Large intestine (tissue), 3 donors: ENCODE results near the gene SLC38A10. TPM values are rescaled to one million over a fixed set of nuclear protein-coding genes. Genes with fewer than 3 reads are reported as not detected.

Source experiments
- DNase-seq, 2 donors: peaks; one replicate each; pipeline versions ENCODE4 v3.0.0 to v3.0.0-alpha.2; 2013
- H3K27ac ChIP-seq: one replicate; pipeline ENCODE4 v1.5.1; 2013; ENCODE audit warnings: low read length
- H3K27me3 ChIP-seq: 2 replicates; pipeline ENCODE4 v1.6.1; 2013; ENCODE audit warnings: low read length; ENCODE audit not compliant: control insufficient read depth, insufficient read depth
- H3K36me3 ChIP-seq: 2 replicates; pipeline ENCODE4 v1.6.1; 2013; ENCODE audit warnings: low read length; ENCODE audit not compliant: control insufficient read depth, insufficient read depth
- H3K4me1 ChIP-seq: one replicate; pipeline ENCODE4 v1.6.1; 2013; ENCODE audit warnings: low read length; ENCODE audit not compliant: control insufficient read depth, insufficient read depth
- H3K4me3 ChIP-seq: one replicate; pipeline ENCODE4 v1.5.1; 2013; ENCODE audit warnings: low read length
- H3K9me3 ChIP-seq: one replicate; pipeline ENCODE4 v1.6.1; 2013; ENCODE audit warnings: mild to moderate bottlenecking, low read depth, low read length, moderate library complexity; ENCODE audit not compliant: control insufficient read depth
- WGBS: methylation state at CpG from one replicate; pipeline ENCODE4 v1.1.5; 2013; ENCODE audit warnings: low lambda C conversion rate; ENCODE audit not compliant: insufficient coverage; 5-methylcytosine and 5-hydroxymethylcytosine counted together
- polyA plus RNA-seq: library from polyadenylated mRNA; unstranded; fragments of 120-200 nt; gene quantifications from one replicate; pipeline ENCODE4 v1.2.1, GENCODE V29; 2013

The SLC38A10 gene
- polyA plus RNA-seq, 1 donor: 86.5 TPM

DNA sequence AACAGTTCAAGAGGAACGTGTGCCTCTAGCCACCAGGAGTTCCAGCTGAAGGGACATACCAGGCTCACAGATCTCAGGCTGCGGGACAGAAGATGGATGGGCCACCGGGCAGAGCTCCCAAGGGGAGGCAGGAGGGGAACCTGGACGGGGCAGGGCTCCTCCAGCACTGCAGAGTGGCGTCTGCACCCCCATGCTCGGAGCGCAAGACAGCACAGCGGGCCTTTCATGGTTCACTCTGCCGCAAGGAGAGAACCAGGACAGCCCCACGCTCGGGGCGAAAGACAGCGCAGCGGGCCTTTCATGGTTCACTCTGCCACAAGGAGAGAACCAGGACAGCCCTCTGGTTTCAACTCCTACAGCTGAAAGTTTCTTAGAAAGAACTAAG lies 20.6 kb downstream of the SLC38A10 start:
- H3K4me1 ChIP-seq: peaks cover 7% of the 10 kb centered on the region
- WGBS: no CpG with 5 or more reads among the region's 14 CpGs
- no peaks in the 10 kb centered on the region for H3K27me3 ChIP-seq
- no peak overlapping the region for H3K27ac ChIP-seq
- no peaks in the 10 kb centered on the region for H3K9me3 ChIP-seq
- no peak overlapping the region for H3K4me3 ChIP-seq
- peaks cover 73% of the 10 kb centered on the region for H3K36me3 ChIP-seq
- no peak for DNase-seq

- Histone ChIP-seq H3K27ac (no peak overlapping the region), H3K27me3 (no peaks in the 10 kb centered on the region), H3K9me3 (no peaks in the 10 kb centered on the region), H3K36me3 (peaks cover 71% of the 10 kb centered on the region), H3K4me1 (peaks cover 7% of the 10 kb centered on the region), H3K4me3 (no peak overlapping the region)
- DNase-seq: no peak
- no CpG with 5 or more reads among the region's 31 CpGs for WGBS
Observed at GRCh38 chr17:81273698-81274470, 21.2 kb downstream of the SLC38A10 start.

DNA sequence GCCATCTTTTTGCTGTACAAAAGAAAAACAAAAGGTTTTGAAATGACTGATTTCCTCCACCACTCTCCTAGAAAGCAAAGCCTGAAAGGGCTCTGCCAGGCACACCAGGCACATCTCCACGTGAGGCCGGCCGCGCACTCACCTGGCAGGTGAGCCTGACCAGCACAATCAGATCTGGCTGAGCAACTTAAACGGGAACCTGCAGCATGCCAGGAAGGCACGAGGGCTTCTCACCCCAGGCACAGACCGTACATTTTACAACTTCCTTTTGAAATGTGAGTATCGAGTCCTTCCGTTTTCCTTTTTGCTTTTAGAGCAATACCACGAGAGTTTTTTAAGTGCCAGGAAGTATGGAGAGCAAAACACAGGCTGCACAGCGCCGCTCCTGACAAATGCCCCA lies 22.5 kb downstream of the SLC38A10 start:
- Histone ChIP-seq H3K9me3 (no peaks in the 10 kb centered on the region), H3K36me3 (peaks cover 71% of the 10 kb centered on the region), H3K27me3 (no peaks in the 10 kb centered on the region), H3K4me1 (peaks cover 6% of the 10 kb centered on the region), H3K4me3 (no peak overlapping the region), H3K27ac (no peak overlapping the region)
- DNase-seq: no peak
- 80% methylated on average over 1 of the region's 12 CpGs for WGBS

DNA sequence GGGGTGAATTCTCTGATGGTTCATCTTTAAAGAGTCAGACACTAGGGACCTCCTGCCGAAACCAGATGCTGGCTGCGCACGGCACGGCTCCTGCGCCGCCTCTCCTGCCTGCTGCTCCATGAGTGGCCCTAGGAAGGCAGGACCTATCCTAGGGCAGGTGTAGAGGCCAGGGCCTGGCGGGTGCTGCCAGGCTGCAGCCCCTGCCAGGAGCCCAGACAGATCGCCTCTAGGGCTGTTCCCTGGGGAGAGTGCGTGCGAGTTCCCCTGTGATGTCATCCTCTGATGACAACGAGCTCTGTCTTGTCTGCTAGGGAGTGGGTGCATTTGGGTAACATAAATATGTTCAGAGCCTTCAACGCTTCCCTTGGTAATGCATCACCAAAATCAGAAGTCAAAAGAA lies 23.9 kb downstream of the SLC38A10 start:
- H3K36me3 ChIP-seq: peaks cover 70% of the 10 kb centered on the region
- no peak overlapping the region for H3K4me3 ChIP-seq
- no peak for DNase-seq
- H3K4me1 ChIP-seq: no peaks in the 10 kb centered on the region
- H3K27me3 ChIP-seq: no peaks in the 10 kb centered on the region
- H3K9me3 ChIP-seq: no peaks in the 10 kb centered on the region
- no CpG with 5 or more reads among the region's 12 CpGs for WGBS
- H3K27ac ChIP-seq: no peak overlapping the region

GRCh38 chr17:81270279-81270678 lies 24.8 kb downstream of the SLC38A10 start:
- Histone ChIP-seq H3K27ac (no peak overlapping the region), H3K9me3 (no peaks in the 10 kb centered on the region), H3K36me3 (peaks cover 70% of the 10 kb centered on the region), H3K4me3 (no peak overlapping the region), H3K4me1 (no peaks in the 10 kb centered on the region), H3K27me3 (no peaks in the 10 kb centered on the region)
- WGBS: 100% methylated on average over 1 of the region's 18 CpGs
- no peak for DNase-seq

- Histone ChIP-seq H3K36me3 (peaks cover 68% of the 10 kb centered on the region), H3K4me1 (no peaks in the 10 kb centered on the region), H3K9me3 (no peaks in the 10 kb centered on the region), H3K27me3 (no peaks in the 10 kb centered on the region), H3K27ac (no peak overlapping the region), H3K4me3 (no peak overlapping the region)
- WGBS: no CpG with 5 or more reads among the region's 6 CpGs
- DNase-seq: no peak
Observed at GRCh38 chr17:81267390-81268067, 27.6 kb downstream of the SLC38A10 start.

DNA sequence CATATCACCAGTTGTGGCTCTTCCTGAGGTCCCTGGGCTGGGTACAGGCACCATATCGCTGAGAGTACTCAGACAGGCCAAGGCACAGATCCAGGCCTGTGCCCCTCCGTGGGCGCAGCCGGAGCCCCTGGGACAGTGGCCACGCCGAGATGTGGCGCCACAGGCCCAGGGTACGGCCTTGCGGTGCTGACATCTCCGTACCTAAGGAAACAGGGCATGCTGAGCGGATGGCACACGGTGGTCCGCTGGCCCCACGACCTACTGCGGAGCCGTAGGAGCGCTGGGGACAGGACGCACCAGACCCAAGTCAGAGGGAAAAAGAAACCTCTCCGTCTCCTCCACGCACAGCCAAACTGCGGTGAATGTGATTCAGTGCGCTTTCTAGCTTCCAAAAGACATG lies 29.5 kb downstream of the SLC38A10 start:
- Histone ChIP-seq H3K27me3 (no peaks in the 10 kb centered on the region), H3K27ac (no peak overlapping the region), H3K9me3 (no peaks in the 10 kb centered on the region), H3K36me3 (peaks cover 75% of the 10 kb centered on the region), H3K4me1 (no peaks in the 10 kb centered on the region), H3K4me3 (no peak overlapping the region)
- DNase-seq: no peak
- WGBS: no CpG with 5 or more reads among the region's 22 CpGs

GRCh38 chr17:81264640-81265039 lies 30.5 kb downstream of the SLC38A10 start:
- DNase-seq: no peak
- no peak overlapping the region for H3K4me3 ChIP-seq
- peaks cover 76% of the 10 kb centered on the region for H3K36me3 ChIP-seq
- no peaks in the 10 kb centered on the region for H3K9me3 ChIP-seq
- no CpG with 5 or more reads among the region's 12 CpGs for WGBS
- H3K4me1 ChIP-seq: no peaks in the 10 kb centered on the region
- H3K27ac ChIP-seq: no peak overlapping the region
- no peaks in the 10 kb centered on the region for H3K27me3 ChIP-seq

DNA sequence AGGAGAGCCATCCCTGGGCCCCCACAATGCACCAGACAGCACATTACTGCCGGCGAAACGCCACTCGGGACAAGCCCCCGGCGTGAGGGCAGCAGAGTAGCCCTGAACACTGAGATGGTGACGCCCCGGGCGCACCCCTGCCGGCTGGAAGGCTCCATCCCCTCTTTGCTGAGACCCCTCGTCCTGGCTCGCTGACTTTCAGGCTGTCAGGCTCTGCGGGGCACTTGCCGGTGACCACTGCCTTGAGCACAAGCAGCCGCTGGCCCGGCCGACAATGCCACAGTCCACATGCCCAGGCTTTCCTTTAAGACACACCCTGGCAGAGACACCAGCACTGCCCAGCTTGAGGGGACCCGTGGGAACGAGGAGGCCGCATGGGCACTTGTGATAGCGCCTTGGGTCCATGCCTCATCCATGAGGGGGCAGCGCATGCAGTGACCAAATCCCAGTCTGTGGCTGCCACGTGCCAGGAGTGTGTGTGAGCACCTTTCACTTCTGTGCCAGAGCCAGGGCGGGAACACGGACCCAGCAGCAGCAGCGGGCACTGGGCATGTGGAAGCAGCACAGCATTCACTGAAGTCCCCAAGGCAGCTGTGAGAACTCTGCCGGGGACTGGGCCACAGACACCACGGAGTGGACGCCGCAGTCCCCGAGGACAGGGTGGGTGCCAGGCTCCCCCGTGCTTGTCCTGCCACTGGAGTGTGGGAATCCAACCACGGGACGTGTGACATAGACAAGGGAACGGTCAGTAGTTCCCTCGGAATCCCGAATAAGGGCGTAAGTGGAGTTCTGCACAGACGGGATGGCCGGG lies 31.5 kb downstream of the SLC38A10 start:
- no peak overlapping the region for H3K27ac ChIP-seq
- peaks cover 81% of the 10 kb centered on the region for H3K36me3 ChIP-seq
- H3K27me3 ChIP-seq: no peaks in the 10 kb centered on the region
- no peak for DNase-seq
- no peaks in the 10 kb centered on the region for H3K4me1 ChIP-seq
- WGBS: no CpG with 5 or more reads among the region's 40 CpGs
- H3K9me3 ChIP-seq: no peaks in the 10 kb centered on the region
- no peak overlapping the region for H3K4me3 ChIP-seq

DNA sequence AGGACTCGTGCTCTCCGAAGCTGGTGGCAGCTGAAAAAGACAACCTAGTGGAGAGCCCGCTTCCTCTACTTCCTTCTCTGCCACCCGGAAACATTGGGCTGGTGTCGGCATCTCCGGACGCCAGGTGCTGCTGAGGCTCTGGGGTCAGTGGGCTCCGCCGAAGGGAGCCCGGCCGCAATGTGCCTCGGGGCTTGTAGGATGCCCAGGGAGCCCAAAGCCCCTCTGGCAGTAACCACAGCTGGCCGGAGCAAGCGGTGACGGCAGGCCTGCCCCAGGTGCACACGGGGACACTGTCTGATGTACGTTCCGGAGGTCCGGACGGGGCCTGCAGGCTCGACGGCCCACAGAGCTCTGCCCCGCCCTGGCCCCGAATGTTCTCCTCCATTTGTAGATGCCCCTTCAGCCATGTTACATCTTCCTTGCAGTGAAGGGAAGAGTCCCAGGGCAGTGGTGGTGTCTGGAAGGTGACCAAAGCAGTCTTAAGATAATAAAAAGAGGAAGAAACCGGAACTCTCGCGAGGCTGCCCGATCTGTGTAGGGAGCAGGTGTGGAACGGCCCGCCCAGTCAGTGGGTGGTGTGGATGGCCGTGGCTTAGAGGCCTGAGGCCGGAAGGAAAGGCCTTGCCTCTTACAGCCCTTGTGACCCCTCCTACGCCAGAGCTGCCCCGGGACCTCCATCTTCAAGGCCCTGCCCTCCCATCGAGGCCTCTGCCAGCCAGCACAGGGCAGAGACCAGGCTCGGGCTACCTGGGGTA lies 33.3 kb downstream of the SLC38A10 start:
- H3K36me3 ChIP-seq: peaks cover 86% of the 10 kb centered on the region
- H3K27ac ChIP-seq: no peak overlapping the region
- H3K4me3 ChIP-seq: no peak overlapping the region
- no CpG with 5 or more reads among the region's 36 CpGs for WGBS
- no peaks in the 10 kb centered on the region for H3K27me3 ChIP-seq
- H3K4me1 ChIP-seq: no peaks in the 10 kb centered on the region
- no peak for DNase-seq
- no peaks in the 10 kb centered on the region for H3K9me3 ChIP-seq
